Measurements from ENCODE around the gene FTL.

FTL gene

GRCh38 chr19:48935864-48936263 is 29.2 kb upstream of the FTL start:
- peaks cover 3% of the 10 kb centered on the region; the same call in 1 of the 2 replicates for H3K27me3 ChIP-seq (ENCODE audit: control insufficient read depth, low read length)
- peaks cover 15% of the 10 kb centered on the region for H3K4me1 ChIP-seq (ENCODE audit: control insufficient read depth, low read length)
- H3K9me3 ChIP-seq (ENCODE audit: control insufficient read depth, insufficient read depth, low read length) = no peaks in the 10 kb centered on the region
- H4K20me1 ChIP-seq (ENCODE audit: control insufficient read depth, insufficient read depth, low read depth, low read length) = no peaks in the 10 kb centered on the region
- no peaks in the 10 kb centered on the region for H3K9me2 ChIP-seq (replicated peaks; ENCODE audit: control insufficient read depth, low read length)
- peaks cover 10% of the 10 kb centered on the region for H3F3A ChIP-seq (ENCODE audit: control insufficient read depth, insufficient read depth)
- H3K36me3 ChIP-seq (ENCODE audit: control insufficient read depth, low read length) = no peaks in the 10 kb centered on the region
- H3K27ac ChIP-seq (ENCODE audit: low read depth, low read length) = no peak overlapping the region
- TF ChIP-seq CTCF (IDR thresholded peaks at IDR 0.05; ENCODE audit: low read depth, low read length, poor library complexity, severe bottlenecking) (no peak), EZH2phosphoT487 (IDR thresholded peaks at IDR 0.05; ENCODE audit: borderline replicate concordance, low read length) (no peak)
- H3K79me2 ChIP-seq (ENCODE audit: control insufficient read depth, low read length) = no peaks in the 10 kb centered on the region
- no peak overlapping the region for H3K4me2 ChIP-seq (ENCODE audit: low read length)
- H3K4me3 ChIP-seq (ENCODE audit: low read length) = no peak overlapping the region

GRCh38 chr19:48938256-48938655 is 26.9 kb upstream of the FTL start:
- no peaks in the 10 kb centered on the region for H3K36me3 ChIP-seq (ENCODE audit: control insufficient read depth, low read length)
- peaks cover 3% of the 10 kb centered on the region; the same call in 1 of the 2 replicates for H3F3A ChIP-seq (ENCODE audit: control insufficient read depth, insufficient read depth)
- H3K4me2 ChIP-seq (ENCODE audit: low read length) = no peak overlapping the region
- no peak overlapping the region for H3K27ac ChIP-seq (ENCODE audit: low read depth, low read length)
- H3K4me3 ChIP-seq (ENCODE audit: low read length) = no peak overlapping the region
- H3K27me3 ChIP-seq (ENCODE audit: control insufficient read depth, low read length) = no peaks in the 10 kb centered on the region
- no peaks in the 10 kb centered on the region for H3K9me2 ChIP-seq (replicated peaks; ENCODE audit: control insufficient read depth, low read length)
- no peaks in the 10 kb centered on the region for H3K79me2 ChIP-seq (ENCODE audit: control insufficient read depth, low read length)
- no peak for TF ChIP-seq EZH2phosphoT487 (IDR thresholded peaks at IDR 0.05; ENCODE audit: borderline replicate concordance, low read length)
- no peak for TF ChIP-seq CTCF (IDR thresholded peaks at IDR 0.05; ENCODE audit: low read depth, low read length, poor library complexity, severe bottlenecking)
- no peaks in the 10 kb centered on the region for H3K9me3 ChIP-seq (ENCODE audit: control insufficient read depth, insufficient read depth, low read length)
- no peaks in the 10 kb centered on the region for H4K20me1 ChIP-seq (ENCODE audit: control insufficient read depth, insufficient read depth, low read depth, low read length)
- H3K4me1 ChIP-seq (ENCODE audit: control insufficient read depth, low read length) = peaks cover 9% of the 10 kb centered on the region

- Histone ChIP-seq H3F3A (ENCODE audit: control insufficient read depth, insufficient read depth) (no peaks in the 10 kb centered on the region), H3K4me3 (ENCODE audit: low read length) (no peak overlapping the region), H3K4me2 (ENCODE audit: low read length) (no peak overlapping the region), H3K9me2 (replicated peaks; ENCODE audit: control insufficient read depth, low read length) (no peaks in the 10 kb centered on the region), H3K27me3 (ENCODE audit: control insufficient read depth, low read length) (no peaks in the 10 kb centered on the region), H3K79me2 (ENCODE audit: control insufficient read depth, low read length) (no peaks in the 10 kb centered on the region), H3K36me3 (ENCODE audit: control insufficient read depth, low read length) (no peaks in the 10 kb centered on the region), H3K27ac (ENCODE audit: low read depth, low read length) (no peak overlapping the region), H3K9me3 (ENCODE audit: control insufficient read depth, insufficient read depth, low read length) (no peaks in the 10 kb centered on the region), H3K4me1 (ENCODE audit: control insufficient read depth, low read length) (no peaks in the 10 kb centered on the region), H4K20me1 (ENCODE audit: control insufficient read depth, insufficient read depth, low read depth, low read length) (no peaks in the 10 kb centered on the region)
- TF ChIP-seq CTCF (IDR thresholded peaks at IDR 0.05; ENCODE audit: low read depth, low read length, poor library complexity, severe bottlenecking) (no peak), EZH2phosphoT487 (IDR thresholded peaks at IDR 0.05; ENCODE audit: borderline replicate concordance, low read length) (no peak)
Observed at GRCh38 chr19:48940902-48941301, 24.2 kb upstream of the FTL start.

- Histone ChIP-seq H3K79me2 (ENCODE audit: control insufficient read depth, low read length) (no peaks in the 10 kb centered on the region), H3K9me2 (replicated peaks; ENCODE audit: control insufficient read depth, low read length) (no peaks in the 10 kb centered on the region), H3F3A (ENCODE audit: control insufficient read depth, insufficient read depth) (no peaks in the 10 kb centered on the region), H4K20me1 (ENCODE audit: control insufficient read depth, insufficient read depth, low read depth, low read length) (no peaks in the 10 kb centered on the region), H3K4me2 (ENCODE audit: low read length) (no peak overlapping the region), H3K27ac (ENCODE audit: low read depth, low read length) (no peak overlapping the region), H3K27me3 (ENCODE audit: control insufficient read depth, low read length) (no peaks in the 10 kb centered on the region), H3K4me3 (ENCODE audit: low read length) (no peak overlapping the region), H3K36me3 (ENCODE audit: control insufficient read depth, low read length) (no peaks in the 10 kb centered on the region), H3K9me3 (ENCODE audit: control insufficient read depth, insufficient read depth, low read length) (peaks cover 14% of the 10 kb centered on the region), H3K4me1 (ENCODE audit: control insufficient read depth, low read length) (no peaks in the 10 kb centered on the region)
- TF ChIP-seq EZH2phosphoT487 (IDR thresholded peaks at IDR 0.05; ENCODE audit: borderline replicate concordance, low read length) (no peak), CTCF (IDR thresholded peaks at IDR 0.05; ENCODE audit: low read depth, low read length, poor library complexity, severe bottlenecking) (no peak)
Observed at GRCh38 chr19:48943081-48943480, 22.0 kb upstream of the FTL start.
